DOHH2 (cell line): ENCODE data around the gene PRPF4.

Experiments
- CTCF ChIP-seq: fragments of 200-600 bp; sonication (generic); IDR thresholded peaks from one replicate; pipeline ENCODE4 v1.5.1; 2014; ENCODE audit warnings: antibody characterized with exemption, mild to moderate bottlenecking, low read depth, low read length; ENCODE audit not compliant: poor library complexity, severe bottlenecking
- EZH2phosphoT487 ChIP-seq: fragments of 200-600 bp; sonication (generic); IDR thresholded peaks from 2 replicates; pipeline ENCODE4 v1.6.1; 2017; ENCODE audit warnings: borderline replicate concordance, mild to moderate bottlenecking, antibody characterized with exemption, low read length, moderate library complexity, mixed read lengths

GRCh38 chr9:113238202-113238858 lies 37.1 kb upstream of the PRPF4 start:
- TF ChIP-seq CTCF: no peak
- no peak for TF ChIP-seq EZH2phosphoT487
